Measurements from ENCODE around the gene CPHXL2.

CPHXL2 gene

GRCh38 chr16:75676909-75677308 is at the start of gene CPHXL2:
TSS of gene CPHXL2 (minus strand) at chr16:75677009. CDS start at chr16:75676999, 10 bp downstream.
- DNase-seq (ENCODE audit: low spot score) (no peak), ATAC-seq (ENCODE audit: low read depth) (no peak)
- Histone ChIP-seq H3K4me3 (ENCODE audit: severe bottlenecking) (no peak within 1 kb of the TSS), H3K9me3 (ENCODE audit: severe bottlenecking) (no peaks in the 10 kb centered on the region), H3K4me1 (ENCODE audit: insufficient read depth, poor library complexity, severe bottlenecking) (no peaks in the 10 kb centered on the region), H3K27me3 (ENCODE audit: insufficient read depth, poor library complexity, severe bottlenecking) (no peaks in the 10 kb centered on the region), H3K27ac (ENCODE audit: poor library complexity, severe bottlenecking) (no peak within 1 kb of the TSS), H3K36me3 (ENCODE audit: low read depth) (no peaks in the 10 kb centered on the region)
- TF ChIP-seq CTCF (IDR thresholded peaks at IDR 0.05; ENCODE audit: poor library complexity, severe bottlenecking), result no peak

- no peak for TF ChIP-seq CTCF (IDR thresholded peaks at IDR 0.05; ENCODE audit: poor library complexity, severe bottlenecking)
- Histone ChIP-seq H3K9me3 (ENCODE audit: severe bottlenecking) (no peaks in the 10 kb centered on the region), H3K36me3 (ENCODE audit: low read depth) (no peaks in the 10 kb centered on the region), H3K4me3 (ENCODE audit: severe bottlenecking) (no peak within 1 kb of the TSS), H3K27ac (ENCODE audit: poor library complexity, severe bottlenecking) (no peak within 1 kb of the TSS), H3K27me3 (ENCODE audit: insufficient read depth, poor library complexity, severe bottlenecking) (no peaks in the 10 kb centered on the region), H3K4me1 (ENCODE audit: insufficient read depth, poor library complexity, severe bottlenecking) (no peaks in the 10 kb centered on the region)
- ATAC-seq (ENCODE audit: low read depth) (no peak), DNase-seq (ENCODE audit: low spot score) (no peak)
Measured at GRCh38 chr16:75726390-75726789, 49.6 kb upstream of the CPHXL2 start, which contains the start of gene CPHXL. TSS of gene CPHXL (minus strand) at chr16:75726490. CDS start at chr16:75726442, 48 bp downstream.

- no peak for DNase-seq (ENCODE audit: low spot score)
- Histone ChIP-seq H3K4me1 (ENCODE audit: insufficient read depth, poor library complexity, severe bottlenecking) (no peaks in the 10 kb centered on the region), H3K9me3 (ENCODE audit: severe bottlenecking) (no peaks in the 10 kb centered on the region), H3K27me3 (ENCODE audit: insufficient read depth, poor library complexity, severe bottlenecking) (peaks cover 3% of the 10 kb centered on the region), H3K4me3 (ENCODE audit: severe bottlenecking) (no peak overlapping the region), H3K36me3 (ENCODE audit: low read depth) (no peaks in the 10 kb centered on the region), H3K27ac (ENCODE audit: poor library complexity, severe bottlenecking) (no peak overlapping the region)
- no peak for TF ChIP-seq CTCF (IDR thresholded peaks at IDR 0.05; ENCODE audit: poor library complexity, severe bottlenecking)
- no peak for ATAC-seq (ENCODE audit: low read depth)
Measured at GRCh38 chr16:75718452-75718851, 41.6 kb upstream of the CPHXL2 start.

- peaks cover 3% of the 10 kb centered on the region for H3K27me3 ChIP-seq (ENCODE audit: insufficient read depth, poor library complexity, severe bottlenecking)
- no peak overlapping the region for H3K27ac ChIP-seq (ENCODE audit: poor library complexity, severe bottlenecking)
- no peak for ATAC-seq (ENCODE audit: low read depth)
- H3K9me3 ChIP-seq (ENCODE audit: severe bottlenecking), result no peaks in the 10 kb centered on the region
- TF ChIP-seq CTCF (IDR thresholded peaks at IDR 0.05; ENCODE audit: poor library complexity, severe bottlenecking), result no peak
- H3K4me3 ChIP-seq (ENCODE audit: severe bottlenecking), result no peak overlapping the region
- H3K36me3 ChIP-seq (ENCODE audit: low read depth), result no peaks in the 10 kb centered on the region
- H3K4me1 ChIP-seq (ENCODE audit: insufficient read depth, poor library complexity, severe bottlenecking), result no peaks in the 10 kb centered on the region
- DNase-seq (ENCODE audit: low spot score), result no peak
Measured at GRCh38 chr16:75714661-75715060, 37.9 kb upstream of the CPHXL2 start.

- no peaks in the 10 kb centered on the region for H3K36me3 ChIP-seq (ENCODE audit: low read depth)
- peaks cover 6% of the 10 kb centered on the region for H3K27me3 ChIP-seq (ENCODE audit: insufficient read depth, poor library complexity, severe bottlenecking)
- H3K9me3 ChIP-seq (ENCODE audit: severe bottlenecking), result no peaks in the 10 kb centered on the region
- H3K4me3 ChIP-seq (ENCODE audit: severe bottlenecking), result no peak overlapping the region
- DNase-seq (ENCODE audit: low spot score) (no peak), ATAC-seq (ENCODE audit: low read depth) (no peak)
- no peak for TF ChIP-seq CTCF (IDR thresholded peaks at IDR 0.05; ENCODE audit: poor library complexity, severe bottlenecking)
- H3K4me1 ChIP-seq (ENCODE audit: insufficient read depth, poor library complexity, severe bottlenecking), result no peaks in the 10 kb centered on the region
- H3K27ac ChIP-seq (ENCODE audit: poor library complexity, severe bottlenecking), result no peak overlapping the region
Measured at GRCh38 chr16:75710344-75710743, 33.5 kb upstream of the CPHXL2 start.

Data from RWPE2 (cell line).